HG02981 (cell line): ENCODE results near the gene RAB25.

ENCODE experiments used
- ATAC-seq: cut with Tn5 transposase; IDR thresholded peaks from one replicate; pipeline ENCODE4 v1.9.1; 2021; ENCODE audit warnings: mild to moderate bottlenecking, moderate library complexity; ENCODE audit not compliant: unreplicated experiment

The RAB25 gene

GRCh38 chr1:156078728-156079127 is 17.8 kb downstream of the RAB25 start:
- ATAC-seq, result no peak

GRCh38 chr1:156079762-156080161 is 18.8 kb downstream of the RAB25 start:
- no peak for ATAC-seq

- no peak for ATAC-seq
Observed at GRCh38 chr1:156080241-156080862, 19.4 kb downstream of the RAB25 start.

GRCh38 chr1:156080863-156081179 is 19.9 kb downstream of the RAB25 start:
- no peak for ATAC-seq

DNA sequence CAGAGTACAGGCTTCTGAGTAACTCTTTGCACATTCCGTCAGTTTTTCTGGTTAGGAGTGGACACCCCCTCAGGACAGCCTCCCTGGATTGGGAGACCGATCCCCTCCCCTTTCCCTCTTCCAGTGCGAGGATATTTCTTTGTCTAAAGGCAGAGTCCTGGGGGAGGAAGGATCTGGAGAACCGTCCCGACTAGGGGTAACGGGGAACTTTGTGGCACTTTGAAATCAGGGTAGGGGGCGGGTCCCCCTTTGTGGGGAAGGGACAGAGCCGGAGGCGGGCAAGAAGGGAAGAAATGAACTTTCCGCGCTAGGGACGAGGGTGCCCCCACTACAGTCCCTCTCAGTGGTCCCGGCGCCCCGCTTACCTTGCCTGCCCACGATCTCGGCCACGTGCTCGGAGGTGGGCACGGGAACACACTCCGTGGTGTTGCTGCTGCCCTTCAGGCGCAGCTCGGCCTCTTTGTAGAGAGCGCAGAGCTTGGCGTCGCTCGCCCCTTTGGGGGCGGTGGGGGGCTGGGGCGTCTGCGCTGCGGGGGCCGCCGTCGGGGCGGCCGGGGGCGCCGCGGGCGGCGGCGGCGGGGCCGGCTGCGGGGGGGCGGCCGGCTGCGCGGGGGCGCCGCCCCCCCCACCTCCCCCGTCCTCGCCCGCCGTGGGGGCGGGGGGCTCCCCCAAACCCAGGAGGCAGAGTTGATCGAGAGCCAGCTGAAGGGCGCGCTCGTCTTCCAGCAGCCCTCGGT is 20.4 kb downstream of the RAB25 start:
- ATAC-seq, result no peak

DNA sequence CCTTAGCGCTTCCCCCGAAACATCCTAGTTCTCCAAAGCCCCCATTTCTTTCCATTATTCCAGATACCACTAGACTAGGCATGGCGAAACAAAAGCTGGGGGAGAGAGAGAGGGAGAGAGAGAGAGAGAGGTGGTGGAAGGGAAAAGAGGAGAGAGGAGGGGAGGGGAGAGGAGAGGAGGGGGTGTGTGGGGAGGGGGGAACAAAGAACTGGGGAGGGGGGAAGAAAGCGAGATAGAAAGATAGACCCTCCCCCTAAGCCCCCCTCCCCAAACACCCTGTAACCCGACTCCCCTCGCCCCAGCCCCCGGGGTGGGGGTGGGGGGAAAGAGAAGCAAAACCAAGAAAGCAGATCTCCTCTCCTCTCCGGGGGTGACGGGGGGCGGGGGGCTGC is 21.0 kb downstream of the RAB25 start:
- no peak for ATAC-seq

- no peak for ATAC-seq
Observed at GRCh38 chr1:156082309-156083091, 21.5 kb downstream of the RAB25 start, which contains the start of gene MEX3A. TSS of gene MEX3A (minus strand) at chr1:156082465. CDS start at chr1:156081998, 467 bp downstream.

DNA sequence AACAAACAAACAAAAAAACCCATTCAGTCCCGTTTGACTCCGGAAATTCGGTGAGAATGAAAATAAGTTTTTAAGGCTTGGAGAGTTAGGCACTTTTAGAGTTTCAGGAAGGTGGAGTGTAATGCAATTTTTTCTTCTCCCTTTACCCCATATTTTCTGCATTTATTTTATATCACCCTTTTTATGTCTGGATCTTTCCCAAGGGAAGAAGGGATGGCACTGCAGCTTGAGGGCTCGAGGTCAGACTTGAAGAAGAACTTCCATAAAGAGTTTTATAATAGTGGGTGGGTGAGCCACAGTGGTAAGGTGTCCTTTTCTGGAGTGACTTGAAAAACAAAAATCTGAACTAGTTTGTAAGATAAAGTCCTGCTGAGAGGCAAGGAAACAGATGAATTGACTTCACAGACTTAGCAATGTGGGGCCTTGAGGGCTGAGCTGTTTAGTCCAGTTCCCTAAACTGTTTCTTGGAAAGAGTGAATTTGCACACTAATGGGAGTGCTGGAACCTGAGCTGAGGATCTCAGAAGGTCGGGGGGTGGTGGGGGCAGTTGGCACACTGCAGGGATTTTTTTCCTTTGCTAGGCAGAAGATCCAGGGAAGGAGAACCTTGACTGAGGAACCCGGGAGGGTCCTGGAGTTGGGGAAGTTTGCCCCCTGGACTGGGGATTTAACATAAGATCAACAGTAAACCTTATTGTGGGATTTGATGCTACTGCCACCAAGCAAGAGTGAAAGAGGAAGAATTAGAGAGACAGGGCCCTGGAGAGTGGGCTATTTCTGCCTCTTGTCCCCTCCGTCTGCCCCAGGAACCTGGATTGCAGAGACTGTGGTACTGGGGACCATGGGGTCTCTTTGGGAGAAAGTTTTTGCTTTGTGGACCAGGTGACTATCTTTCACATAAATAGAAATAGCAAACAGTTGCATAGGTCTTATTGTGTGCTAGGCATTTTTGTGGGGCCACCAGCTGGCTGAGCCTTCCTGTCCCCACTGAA is 23.1 kb downstream of the RAB25 start:
- ATAC-seq, result no peak

- no peak for ATAC-seq
Observed at GRCh38 chr1:156086256-156086662, 25.3 kb downstream of the RAB25 start.

GRCh38 chr1:156089704-156090103 is 28.7 kb downstream of the RAB25 start:
- ATAC-seq, result no peak

GRCh38 chr1:156090138-156090839 is 29.3 kb downstream of the RAB25 start:
- ATAC-seq, result no peak

- ATAC-seq, result no peak
Observed at GRCh38 chr1:156090840-156091188, 29.9 kb downstream of the RAB25 start.

- no peak for ATAC-seq
Observed at GRCh38 chr1:156091610-156092009, 30.6 kb downstream of the RAB25 start.

DNA sequence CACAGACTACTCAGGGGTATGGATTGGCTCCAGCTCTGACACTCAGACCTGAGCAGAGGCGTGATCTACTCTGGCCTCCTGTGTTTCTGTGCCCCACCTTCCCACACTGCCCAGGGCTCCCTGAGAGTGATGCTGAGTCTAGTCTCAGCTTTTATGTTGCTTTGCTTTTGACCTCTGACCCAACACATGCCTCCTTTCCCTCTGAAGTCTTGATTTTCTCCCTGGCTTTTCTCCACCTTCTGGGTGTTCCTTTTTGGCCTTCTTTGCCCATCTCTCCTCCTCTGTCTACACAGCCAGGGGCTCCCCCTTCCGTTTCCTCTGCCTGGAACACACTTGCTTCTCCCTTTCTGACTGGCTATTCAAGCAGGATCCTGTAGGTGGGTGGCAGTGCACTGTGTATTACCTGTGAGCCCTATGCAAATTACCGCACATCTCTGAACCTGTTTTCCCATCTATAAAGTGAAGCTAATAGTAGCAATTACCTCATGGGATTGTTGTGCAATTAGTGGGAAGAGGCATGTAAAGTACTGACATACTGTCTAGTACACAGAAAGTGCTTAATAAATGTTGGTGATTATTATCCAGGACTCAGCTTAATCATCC is 35.0 kb downstream of the RAB25 start:
- no peak for ATAC-seq

GRCh38 chr1:156096640-156097391 is 35.9 kb downstream of the RAB25 start:
- peak; percentile 62 for ATAC-seq

DNA sequence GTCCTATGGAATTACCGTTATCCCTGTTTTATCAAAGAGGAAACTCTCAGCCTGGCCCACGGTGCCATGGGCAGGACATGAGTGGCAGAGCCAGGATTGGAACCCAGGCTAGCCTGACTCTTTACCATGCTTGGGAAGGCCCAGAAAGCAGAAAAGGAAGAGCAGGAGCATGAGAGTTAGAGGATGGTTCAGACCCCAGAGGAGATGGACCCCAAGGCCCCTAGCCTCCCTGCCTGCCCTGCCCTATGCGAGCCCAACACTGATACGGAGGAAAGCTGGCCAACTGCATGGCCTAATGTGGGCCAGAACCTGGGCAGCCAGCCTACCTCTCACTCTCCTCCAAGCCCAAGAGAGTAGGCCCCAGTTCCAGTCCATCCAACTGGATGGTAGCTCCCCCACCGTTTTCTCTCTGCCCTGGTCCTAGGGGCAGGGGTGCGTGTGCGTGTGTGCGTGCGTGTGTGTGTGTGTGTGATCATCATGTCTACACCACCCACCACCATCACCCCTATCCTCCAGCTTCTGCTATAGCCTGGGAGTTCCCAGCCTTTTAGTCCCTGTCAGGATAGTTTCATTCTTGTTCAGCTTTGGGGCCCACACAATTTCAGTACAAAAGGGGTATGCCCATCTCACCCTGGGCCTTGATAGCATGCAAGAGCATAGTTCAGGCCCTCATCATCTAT is 36.7 kb downstream of the RAB25 start:
- no peak for ATAC-seq

DNA sequence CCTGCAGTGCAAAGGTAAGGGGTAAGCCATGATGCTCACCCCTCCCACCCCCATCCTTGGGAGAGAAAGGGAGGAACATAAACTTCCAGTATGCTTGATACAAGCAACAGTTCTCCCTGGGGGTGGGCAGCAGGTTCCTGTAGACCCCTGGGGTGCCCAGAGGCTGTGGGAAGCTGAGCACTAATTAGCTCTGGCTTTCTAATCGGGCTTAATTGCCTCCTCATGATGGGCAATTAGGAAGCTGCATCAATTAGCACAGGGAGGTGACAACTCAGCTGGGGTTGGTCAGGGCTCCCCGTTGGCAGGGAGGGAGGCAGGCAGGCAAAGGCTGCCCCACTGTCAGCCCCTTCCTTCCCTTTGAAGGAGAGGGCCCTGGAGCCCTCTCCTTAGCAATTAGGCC is 37.8 kb downstream of the RAB25 start:
- ATAC-seq, result no peak

GRCh38 chr1:156099282-156099681 is 38.3 kb downstream of the RAB25 start:
- no peak for ATAC-seq
